ENCODE data around the gene UTRN. TPM values are rescaled to one million over a fixed set of nuclear protein-coding genes. Genes with fewer than 3 reads are reported as not detected.

The UTRN gene
- total RNA-seq, 1 donor from 2014 or later = 36.7 TPM

- no peak overlapping the region for H3K27ac Mint-ChIP-seq
- H3K27me3 Mint-ChIP-seq = peaks cover 20% of the 10 kb centered on the region
- H3K9me3 Mint-ChIP-seq = peaks cover 18% of the 10 kb centered on the region
- peaks cover 19% of the 10 kb centered on the region for H3K36me3 Mint-ChIP-seq (ENCODE audit: low read depth)
- intact Hi-C loops (cut with micrococcal nuclease) = no loop called here
- peaks cover 5% of the 10 kb centered on the region for H3K4me1 Mint-ChIP-seq
- no peak overlapping the region for H3K4me3 Mint-ChIP-seq
- no peak for DNase-seq
These were observed 7.2 kb downstream of the UTRN start for GRCh38 chr6:144292372-144292771.

- peaks cover 28% of the 10 kb centered on the region for H3K36me3 Mint-ChIP-seq (ENCODE audit: low read depth)
These were observed 8.9 kb downstream of the UTRN start for GRCh38 chr6:144294016-144294415.

GRCh38 chr6:144295211-144295610 lies 10.1 kb downstream of the UTRN start:
- no peak for DNase-seq
- Mint-ChIP-seq H3K27me3 (peaks cover 8% of the 10 kb centered on the region), H3K27ac (no peak overlapping the region), H3K4me1 (peaks cover 9% of the 10 kb centered on the region), H3K9me3 (peaks cover 25% of the 10 kb centered on the region), H3K4me3 (no peak overlapping the region), H3K36me3 (ENCODE audit: low read depth) (peaks cover 28% of the 10 kb centered on the region)
- intact Hi-C loops (cut with micrococcal nuclease) = no loop called here

More at GRCh38 chr6:144294016-144294415, 8.9 kb downstream of the UTRN start:
- Mint-ChIP-seq H3K27me3 (peaks cover 11% of the 10 kb centered on the region), H3K27ac (no peak overlapping the region), H3K4me3 (no peak overlapping the region), H3K4me1 (peaks cover 9% of the 10 kb centered on the region), H3K9me3 (peaks cover 23% of the 10 kb centered on the region)
- intact Hi-C loops (cut with micrococcal nuclease) = no loop called here
- DNase-seq = no peak

GRCh38 chr6:144295981-144296767 lies 11.0 kb downstream of the UTRN start:
- Mint-ChIP-seq H3K36me3 (ENCODE audit: low read depth) (peaks cover 28% of the 10 kb centered on the region), H3K9me3 (peaks cover 25% of the 10 kb centered on the region), H3K27me3 (peaks cover 4% of the 10 kb centered on the region), H3K27ac (no peak overlapping the region), H3K4me1 (peaks cover 5% of the 10 kb centered on the region), H3K4me3 (no peak overlapping the region)
- no peak for DNase-seq
- intact Hi-C loops (cut with micrococcal nuclease) = no loop called here

GRCh38 chr6:144296973-144297372 lies 11.8 kb downstream of the UTRN start:
- no peak overlapping the region for H3K27ac Mint-ChIP-seq
- H3K9me3 Mint-ChIP-seq = peaks cover 25% of the 10 kb centered on the region
- H3K36me3 Mint-ChIP-seq (ENCODE audit: low read depth) = peaks cover 28% of the 10 kb centered on the region
- no peak overlapping the region for H3K4me3 Mint-ChIP-seq
- H3K27me3 Mint-ChIP-seq = peaks cover 2% of the 10 kb centered on the region
- intact Hi-C loops (cut with micrococcal nuclease) = no loop called here
- DNase-seq = no peak
- H3K4me1 Mint-ChIP-seq = peaks cover 4% of the 10 kb centered on the region

- H3K27ac Mint-ChIP-seq = no peak overlapping the region
- peaks cover 6% of the 10 kb centered on the region for H3K4me1 Mint-ChIP-seq
- no peak for DNase-seq
- peaks cover 4% of the 10 kb centered on the region for H3K27me3 Mint-ChIP-seq
- H3K9me3 Mint-ChIP-seq = peaks cover 25% of the 10 kb centered on the region
- intact Hi-C loops (cut with micrococcal nuclease) = no loop called here
- H3K4me3 Mint-ChIP-seq = no peak overlapping the region
- peaks cover 28% of the 10 kb centered on the region for H3K36me3 Mint-ChIP-seq (ENCODE audit: low read depth)
These were observed 12.5 kb downstream of the UTRN start for GRCh38 chr6:144297511-144298100.

- peaks cover 11% of the 10 kb centered on the region for H3K4me1 Mint-ChIP-seq
These were observed 13.1 kb downstream of the UTRN start for GRCh38 chr6:144298194-144298593.

GRCh38 chr6:144298916-144299315 lies 13.8 kb downstream of the UTRN start:
- no peak for DNase-seq
- no peak overlapping the region for H3K4me3 Mint-ChIP-seq
- H3K27me3 Mint-ChIP-seq = peaks cover 6% of the 10 kb centered on the region
- H3K36me3 Mint-ChIP-seq (ENCODE audit: low read depth) = peaks cover 28% of the 10 kb centered on the region
- H3K9me3 Mint-ChIP-seq = peaks cover 25% of the 10 kb centered on the region
- H3K27ac Mint-ChIP-seq = no peak overlapping the region
- intact Hi-C loops (cut with micrococcal nuclease) = no loop called here
- peaks cover 11% of the 10 kb centered on the region for H3K4me1 Mint-ChIP-seq

More at GRCh38 chr6:144298194-144298593, 13.1 kb downstream of the UTRN start:
- Mint-ChIP-seq H3K27me3 (peaks cover 6% of the 10 kb centered on the region), H3K4me3 (no peak overlapping the region), H3K27ac (no peak overlapping the region), H3K9me3 (peaks cover 25% of the 10 kb centered on the region), H3K36me3 (ENCODE audit: low read depth) (peaks cover 28% of the 10 kb centered on the region)
- no peak for DNase-seq
- intact Hi-C loops (cut with micrococcal nuclease) = no loop called here

GRCh38 chr6:144302701-144303372 lies 17.7 kb downstream of the UTRN start:
- peaks cover 7% of the 10 kb centered on the region for H3K9me3 Mint-ChIP-seq
- peaks cover 26% of the 10 kb centered on the region for H3K4me1 Mint-ChIP-seq
- intact Hi-C loops (cut with micrococcal nuclease) = no loop called here
- H3K36me3 Mint-ChIP-seq (ENCODE audit: low read depth) = peaks cover 5% of the 10 kb centered on the region
- H3K27ac Mint-ChIP-seq = no peak overlapping the region
- peaks cover 7% of the 10 kb centered on the region for H3K27me3 Mint-ChIP-seq
- H3K4me3 Mint-ChIP-seq = no peak overlapping the region
- DNase-seq = no peak

GRCh38 chr6:144304223-144304848 lies 19.2 kb downstream of the UTRN start:
- H3K4me3 Mint-ChIP-seq = no peak overlapping the region
- DNase-seq = no peak
- H3K27ac Mint-ChIP-seq = no peak overlapping the region
- H3K9me3 Mint-ChIP-seq = peaks cover 3% of the 10 kb centered on the region
- H3K36me3 Mint-ChIP-seq (ENCODE audit: low read depth) = peaks cover 3% of the 10 kb centered on the region
- H3K4me1 Mint-ChIP-seq = peaks cover 21% of the 10 kb centered on the region
- intact Hi-C loops (cut with micrococcal nuclease) = no loop called here
- H3K27me3 Mint-ChIP-seq = peaks cover 10% of the 10 kb centered on the region

- no peaks in the 10 kb centered on the region for H3K9me3 Mint-ChIP-seq
- H3K4me3 Mint-ChIP-seq = peak overlapping the region; percentile 63
- peak overlapping the region; percentile 82 for H3K27ac Mint-ChIP-seq
- peaks cover 3% of the 10 kb centered on the region for H3K36me3 Mint-ChIP-seq (ENCODE audit: low read depth)
- intact Hi-C loops (cut with micrococcal nuclease) = no loop called here
- peaks cover 29% of the 10 kb centered on the region for H3K4me1 Mint-ChIP-seq
- DNase-seq = no peak
- peaks cover 10% of the 10 kb centered on the region for H3K27me3 Mint-ChIP-seq
These were observed 20.4 kb downstream of the UTRN start for GRCh38 chr6:144305567-144305966.

- intact Hi-C loops (cut with micrococcal nuclease) = loop anchor here (1.0 kb wide), 2 partner anchors 28 to 38 kb away; no protein-coding TSS in a partner anchor
- H3K9me3 Mint-ChIP-seq = no peaks in the 10 kb centered on the region
- H3K36me3 Mint-ChIP-seq (ENCODE audit: low read depth) = peaks cover 3% of the 10 kb centered on the region
- DNase-seq = peak; percentile 81
- peaks cover 33% of the 10 kb centered on the region for H3K4me1 Mint-ChIP-seq
- H3K4me3 Mint-ChIP-seq = peak overlapping the region; percentile 63
- peak overlapping the region; percentile 82 for H3K27ac Mint-ChIP-seq
- peaks cover 10% of the 10 kb centered on the region for H3K27me3 Mint-ChIP-seq
These were observed 20.9 kb downstream of the UTRN start for GRCh38 chr6:144305985-144306384.

GRCh38 chr6:144307880-144308279 lies 22.7 kb downstream of the UTRN start:
- no peak overlapping the region for H3K27ac Mint-ChIP-seq
- H3K4me1 Mint-ChIP-seq = peaks cover 31% of the 10 kb centered on the region
- H3K36me3 Mint-ChIP-seq (ENCODE audit: low read depth) = peaks cover 3% of the 10 kb centered on the region
- DNase-seq = no peak
- H3K27me3 Mint-ChIP-seq = peaks cover 11% of the 10 kb centered on the region
- intact Hi-C loops (cut with micrococcal nuclease) = no loop called here
- H3K4me3 Mint-ChIP-seq = no peak overlapping the region
- H3K9me3 Mint-ChIP-seq = no peaks in the 10 kb centered on the region

All from activated CD4-positive, alpha-beta T cell treated with anti-CD3 and anti-CD28 coated beads, Interleukin-2, amount 10 ng/mL, durations not matched to agents 24 days and 14 days (primary cell).